A673 (cell line): Measurements from ENCODE around the gene PRRG1. TPM values are rescaled to one million over a fixed set of nuclear protein-coding genes. Genes with fewer than 3 reads are reported as not detected.

Source experiments
- BruUV-seq: library from RNA; stranded (reverse); fragments of 400-500 nt; replicated peaks from 2 replicates; lab custom pipeline; 2021; lab: Mats Ljungman, UMichigan
- CTCF ChIA-PET: fragments of 300-600 bp; sonication (Branson Sonifier 250); formaldehyde crosslinking; loops from one replicate; lab custom pipeline; 2022; ENCODE audit warnings: antibody characterized with exemption; lab: Charles Lee
- POLR2A ChIA-PET: fragments of 300-600 bp; sonication (Branson Sonifier 250); formaldehyde crosslinking; loops from one replicate; lab custom pipeline; 2022; ENCODE audit warnings: antibody characterized with exemption; ENCODE audit not compliant: low non-redundant PET; lab: Charles Lee
- DNase-seq: peaks from one replicate; pipeline ENCODE4 v3.0.0-alpha.2; 2015; ENCODE audit warnings: low spot score
- H3K27ac ChIP-seq: fragments of 200-600 bp; sonication (generic); 2 replicates; pipeline ENCODE4 v1.5.1; 2016; ENCODE audit warnings: mixed run types, low read depth, mild to moderate bottlenecking, mixed read lengths, antibody characterized with exemption, low read length; ENCODE audit not compliant: poor library complexity, severe bottlenecking
- H3K27me3 ChIP-seq: fragments of 200-600 bp; sonication (generic); replicated peaks from 2 replicates; pipeline ENCODE4 v1.6.1; 2017; ENCODE audit warnings: mixed run types, low read depth, mild to moderate bottlenecking, mixed read lengths, antibody characterized with exemption, low read length; ENCODE audit not compliant: insufficient read depth, poor library complexity
- H3K36me3 ChIP-seq: fragments of 200-600 bp; sonication (generic); 2 replicates; pipeline ENCODE4 v1.6.1; 2016; ENCODE audit warnings: mixed run types, mild to moderate bottlenecking, mixed read lengths, antibody characterized with exemption, low read length; ENCODE audit not compliant: insufficient read depth, poor library complexity, severe bottlenecking
- H3K4me1 ChIP-seq: fragments of 200-600 bp; sonication (generic); 2 replicates; pipeline ENCODE4 v1.6.1; 2017; ENCODE audit warnings: mixed run types, mild to moderate bottlenecking, mixed read lengths, antibody characterized with exemption, low read length; ENCODE audit not compliant: insufficient read depth, poor library complexity, severe bottlenecking
- H3K4me3 ChIP-seq: fragments of 200-600 bp; sonication (generic); 2 replicates; pipeline ENCODE4 v1.5.1; 2016; ENCODE audit warnings: low read depth, mixed run types, mild to moderate bottlenecking, mixed read lengths, low read length; ENCODE audit not compliant: poor library complexity, severe bottlenecking
- H3K9me3 ChIP-seq: fragments of 200-600 bp; sonication (generic); 2 replicates; pipeline ENCODE4 v1.6.1; 2016; ENCODE audit warnings: mixed run types, low read depth, mild to moderate bottlenecking, mixed read lengths, antibody characterized with exemption, low read length; ENCODE audit not compliant: poor library complexity, severe bottlenecking
- EZH2 ChIP-seq: fragments of 200-600 bp; sonication (generic); IDR thresholded peaks from 2 replicates; pipeline ENCODE4 v1.6.1; 2017; ENCODE audit warnings: borderline replicate concordance, low read depth, mild to moderate bottlenecking, mixed read lengths, antibody characterized with exemption, low read length; ENCODE audit not compliant: poor library complexity, severe bottlenecking
- intact Hi-C: fragments of 100-400 bp; cut with micrococcal nuclease; formaldehyde crosslinking; loops from one replicate; pipeline ENCODE4 v1.10.0; 2022; ENCODE audit not compliant: unreplicated experiment
- total RNA-seq: library from RNA; stranded (reverse); gene quantifications from 2 replicates; pipeline ENCODE4 v1.2.3, GENCODE V29; 2021
- TF ChIP-seq, protein P1 (sequence below): fragments of 300-800, 200-600 bp; sonication (generic); conservative IDR thresholded peaks from 2 replicates; pipeline ENCODE4 v1.5.1; 2017; ENCODE audit warnings: low read depth, mild to moderate bottlenecking, antibody characterized with exemption, low read length, moderate library complexity, mixed read lengths

Gene PRRG1
- total RNA-seq, 1 experiment from 2014 or later, result 10.4 TPM

DNA sequence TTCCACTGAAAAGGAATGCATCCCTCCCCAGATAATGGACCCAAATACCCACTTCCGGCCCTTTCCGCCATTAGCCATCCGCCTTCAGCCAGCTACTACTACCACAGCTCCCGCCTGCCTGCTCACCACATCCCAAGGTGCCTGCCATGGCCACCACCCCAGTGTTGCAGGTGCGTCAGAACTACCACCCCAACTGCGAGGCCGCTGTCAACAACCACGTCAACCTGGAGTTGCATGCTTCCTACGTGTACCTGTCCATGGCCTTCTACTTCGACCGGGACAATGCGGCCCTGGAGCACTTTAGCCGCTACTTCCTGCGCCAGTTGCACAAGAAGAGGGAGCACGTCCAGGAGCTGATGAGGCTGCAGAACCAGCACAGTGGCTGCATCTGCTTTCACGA, 92.2 kb downstream of the PRRG1 start:
- H3K36me3 ChIP-seq, result no peaks in the 10 kb centered on the region
- ChIA-PET CTCF (no interaction called here), POLR2A (no interaction called here)

DNA sequence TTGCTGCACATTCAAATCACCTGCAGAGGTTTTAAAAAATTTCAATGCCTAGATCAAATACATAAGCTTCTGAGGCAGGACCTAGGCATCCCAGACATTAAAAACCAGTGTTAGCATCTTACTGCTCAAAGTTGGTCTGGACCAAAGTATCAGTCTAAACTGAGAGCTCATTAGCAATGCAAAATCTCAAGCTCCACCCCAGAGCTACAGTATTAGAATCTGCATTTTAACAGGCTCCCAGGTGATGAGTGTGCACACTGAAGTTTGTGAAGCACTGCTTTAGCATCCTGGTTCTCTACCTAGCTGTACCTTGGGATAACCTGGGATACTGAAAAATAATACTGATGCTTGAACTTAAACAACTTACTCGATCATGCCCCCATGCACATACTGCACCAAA, 96.0 kb downstream of the PRRG1 start:
- ChIA-PET POLR2A (no interaction called here), CTCF (no interaction called here)
- no TSS peak for BruUV-seq
- intact Hi-C loops, result no loop called here
- Histone ChIP-seq H3K27ac (no peak overlapping the region), H3K27me3 (no peaks in the 10 kb centered on the region), H3K4me3 (no peak overlapping the region), H3K9me3 (no peaks in the 10 kb centered on the region), H3K4me1 (no peaks in the 10 kb centered on the region), H3K36me3 (no peaks in the 10 kb centered on the region)
- TF ChIP-seq EZH2, result no peak
- TF ChIP-seq, protein P1, sequence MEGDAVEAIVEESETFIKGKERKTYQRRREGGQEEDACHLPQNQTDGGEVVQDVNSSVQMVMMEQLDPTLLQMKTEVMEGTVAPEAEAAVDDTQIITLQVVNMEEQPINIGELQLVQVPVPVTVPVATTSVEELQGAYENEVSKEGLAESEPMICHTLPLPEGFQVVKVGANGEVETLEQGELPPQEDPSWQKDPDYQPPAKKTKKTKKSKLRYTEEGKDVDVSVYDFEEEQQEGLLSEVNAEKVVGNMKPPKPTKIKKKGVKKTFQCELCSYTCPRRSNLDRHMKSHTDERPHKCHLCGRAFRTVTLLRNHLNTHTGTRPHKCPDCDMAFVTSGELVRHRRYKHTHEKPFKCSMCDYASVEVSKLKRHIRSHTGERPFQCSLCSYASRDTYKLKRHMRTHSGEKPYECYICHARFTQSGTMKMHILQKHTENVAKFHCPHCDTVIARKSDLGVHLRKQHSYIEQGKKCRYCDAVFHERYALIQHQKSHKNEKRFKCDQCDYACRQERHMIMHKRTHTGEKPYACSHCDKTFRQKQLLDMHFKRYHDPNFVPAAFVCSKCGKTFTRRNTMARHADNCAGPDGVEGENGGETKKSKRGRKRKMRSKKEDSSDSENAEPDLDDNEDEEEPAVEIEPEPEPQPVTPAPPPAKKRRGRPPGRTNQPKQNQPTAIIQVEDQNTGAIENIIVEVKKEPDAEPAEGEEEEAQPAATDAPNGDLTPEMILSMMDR, result no peak
- no peak for DNase-seq

More for the DNA sequence above, 92.2 kb downstream of the PRRG1 start:
- H3K27ac ChIP-seq, result no peak overlapping the region
- BruUV-seq, result no TSS peak
- DNase-seq, result no peak
- intact Hi-C loops, result no loop called here
- no peaks in the 10 kb centered on the region for H3K9me3 ChIP-seq
- no peak overlapping the region for H3K4me3 ChIP-seq
- TF ChIP-seq EZH2, result no peak
- TF ChIP-seq, protein P1, result no peak
- no peaks in the 10 kb centered on the region for H3K27me3 ChIP-seq
- H3K4me1 ChIP-seq, result no peaks in the 10 kb centered on the region

DNA sequence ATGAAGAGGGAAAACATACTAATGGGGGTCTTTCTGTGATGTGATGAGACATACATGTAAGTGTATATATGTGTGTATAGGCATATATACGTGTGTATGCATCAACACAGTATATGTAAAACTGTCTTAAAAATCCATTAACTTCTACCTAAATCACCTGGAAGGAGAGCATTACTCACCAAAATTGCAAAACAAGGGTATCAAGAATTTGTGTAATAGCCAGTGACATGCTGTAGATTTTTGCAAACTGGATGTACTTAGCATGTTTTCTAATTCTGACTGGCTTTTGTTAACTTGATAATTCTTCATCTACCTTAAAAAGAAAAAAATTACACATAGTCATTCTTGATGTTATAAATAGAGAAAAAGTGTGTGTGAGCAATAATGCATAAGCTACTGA, 104.7 kb downstream of the PRRG1 start:
- no peaks in the 10 kb centered on the region for H3K36me3 ChIP-seq
- TF ChIP-seq, protein P1, result no peak
- TF ChIP-seq EZH2, result no peak
- BruUV-seq, result no TSS peak
- intact Hi-C loops, result no loop called here
- ChIA-PET POLR2A (no interaction called here), CTCF (no interaction called here)
- H3K27me3 ChIP-seq, result no peaks in the 10 kb centered on the region
- peaks cover 5% of the 10 kb centered on the region for H3K4me1 ChIP-seq
- H3K4me3 ChIP-seq, result no peak overlapping the region
- no peaks in the 10 kb centered on the region for H3K9me3 ChIP-seq
- H3K27ac ChIP-seq, result no peak overlapping the region
- no peak for DNase-seq
